ENCODE measurements around the gene LZTS2.

Gene LZTS2

GRCh38 chr10:100978121-100978900 lies 21.3 kb upstream of the LZTS2 start:
- no peak for DNase-seq (ENCODE audit: low read depth)

GRCh38 chr10:100978901-100979195 lies 20.8 kb upstream of the LZTS2 start:
- no peak for DNase-seq (ENCODE audit: low read depth)

- DNase-seq (ENCODE audit: low read depth), result no peak
These were observed 19.8 kb upstream of the LZTS2 start for GRCh38 chr10:100979791-100980272.

- no peak for DNase-seq (ENCODE audit: low read depth)
These were observed 19.3 kb upstream of the LZTS2 start for GRCh38 chr10:100980311-100980710.

GRCh38 chr10:100980711-100981110 lies 18.9 kb upstream of the LZTS2 start:
- no peak for DNase-seq (ENCODE audit: low read depth)

- DNase-seq (ENCODE audit: low read depth), result no peak
These were observed 18.3 kb upstream of the LZTS2 start for GRCh38 chr10:100981178-100981772.

GRCh38 chr10:100982916-100983830 lies 16.4 kb upstream of the LZTS2 start:
- no peak for DNase-seq (ENCODE audit: low read depth)

GRCh38 chr10:100983868-100984671 lies 15.5 kb upstream of the LZTS2 start:
- no peak for DNase-seq (ENCODE audit: low read depth)

- no peak for DNase-seq (ENCODE audit: low read depth)
These were observed 14.9 kb upstream of the LZTS2 start for GRCh38 chr10:100984672-100985177.

GRCh38 chr10:100985336-100985735 lies 14.3 kb upstream of the LZTS2 start:
- no peak for DNase-seq (ENCODE audit: low read depth)

- no peak for DNase-seq (ENCODE audit: low read depth)
These were observed 13.0 kb upstream of the LZTS2 start for GRCh38 chr10:100986623-100986951.

- peak; percentile 75 for DNase-seq (ENCODE audit: low read depth)
These were observed 12.5 kb upstream of the LZTS2 start, which contains the start of the genes MRPL43 and TWNK for GRCh38 chr10:100986952-100987684. Gene MRPL43 (minus strand): TSS chr10:100987497. CDS start chr10:100987443, 54 bp downstream. Gene TWNK (plus strand): TSS chr10:100987543. CDS start chr10:100988211, 668 bp downstream.

- DNase-seq (ENCODE audit: low read depth), result no peak
These were observed 11.9 kb upstream of the LZTS2 start for GRCh38 chr10:100987685-100988049.

- DNase-seq (ENCODE audit: low read depth), result no peak
These were observed 11.4 kb upstream of the LZTS2 start for GRCh38 chr10:100988166-100988565.

- DNase-seq (ENCODE audit: low read depth), result no peak
These were observed 10.5 kb upstream of the LZTS2 start for GRCh38 chr10:100989088-100989487.

- DNase-seq (ENCODE audit: low read depth), result no peak
These were observed 5.5 kb upstream of the LZTS2 start for GRCh38 chr10:100993986-100994708.

- DNase-seq (ENCODE audit: low read depth), result no peak
These were observed 4.4 kb upstream of the LZTS2 start for GRCh38 chr10:100995181-100995580.

GRCh38 chr10:100996678-100997359 lies 2.8 kb upstream of the LZTS2 start:
- DNase-seq (ENCODE audit: low read depth), result peak; percentile 19

- DNase-seq (ENCODE audit: low read depth), result peak; percentile 55
These were observed 2.0 kb upstream of the LZTS2 start for GRCh38 chr10:100997360-100998182.
